ENCODE measurements around the gene ASIC1. TPM values are rescaled to one million over a fixed set of nuclear protein-coding genes. Genes with fewer than 3 reads are reported as not detected.
A peak's percentile ranks its signal among the peaks of the same experiment; 100 is the strongest.

The ASIC1 gene
- polyA plus RNA-seq, 1 experiment, result 7.0 TPM

DNA sequence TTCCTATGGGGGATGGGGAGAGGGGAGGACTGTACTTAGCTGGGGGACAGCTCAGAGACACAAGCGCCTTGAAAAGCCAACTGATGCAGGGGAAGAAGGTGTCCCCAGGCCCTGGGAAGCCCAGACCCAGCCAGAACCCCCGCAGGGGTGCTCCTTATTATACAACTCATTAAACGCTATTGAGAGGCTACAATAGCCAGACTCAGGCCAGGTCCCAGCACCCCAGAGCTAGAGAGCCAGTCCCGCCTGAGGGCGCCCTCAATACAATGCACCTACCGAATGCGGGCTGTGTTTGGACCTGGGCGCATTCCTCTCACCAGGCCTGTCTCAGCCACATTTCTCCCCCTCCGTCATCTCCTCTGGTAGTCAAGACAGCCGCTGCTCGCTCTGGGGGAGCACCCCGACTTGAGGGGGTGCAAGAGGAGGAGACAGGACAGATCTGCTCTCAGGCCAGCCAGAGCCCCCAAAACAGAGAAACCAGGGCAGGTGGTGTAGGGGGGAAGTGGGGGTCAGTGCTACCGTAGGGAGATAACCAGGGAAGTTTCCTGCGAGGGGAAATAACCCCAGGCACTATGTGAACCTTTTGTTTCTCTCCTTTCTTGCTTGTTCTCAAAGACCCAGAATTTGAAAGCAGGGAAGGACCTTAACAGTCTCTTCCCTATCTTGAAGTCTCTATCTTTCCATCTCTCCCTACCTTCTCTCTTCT lies 6.1 kb upstream of the ASIC1 start:
- Histone ChIP-seq H3K4me3 (ENCODE audit: low read depth, low read length) (no peak overlapping the region), H3K36me3 (ENCODE audit: control insufficient read depth, insufficient read depth, low read length) (no peaks in the 10 kb centered on the region), H3K27me3 (ENCODE audit: control insufficient read depth, insufficient read depth, low read length) (peaks cover 31% of the 10 kb centered on the region)
- no peak for DNase-seq (ENCODE audit: low read depth)
- CTCF ChIA-PET, result interaction anchor here (0.9 to 10.7 kb wide), 4 partner anchors 13 to 81 kb away, joined by 3 to 301 read pairs (median 28); partner anchors contain the start of gene AQP6
- POLR2A ChIA-PET, result interaction anchor here (0.7 kb wide), 1 partner anchor 83 kb away, joined by 4 read pairs; no protein-coding TSS in a partner anchor
- TF ChIP-seq, protein P1, sequence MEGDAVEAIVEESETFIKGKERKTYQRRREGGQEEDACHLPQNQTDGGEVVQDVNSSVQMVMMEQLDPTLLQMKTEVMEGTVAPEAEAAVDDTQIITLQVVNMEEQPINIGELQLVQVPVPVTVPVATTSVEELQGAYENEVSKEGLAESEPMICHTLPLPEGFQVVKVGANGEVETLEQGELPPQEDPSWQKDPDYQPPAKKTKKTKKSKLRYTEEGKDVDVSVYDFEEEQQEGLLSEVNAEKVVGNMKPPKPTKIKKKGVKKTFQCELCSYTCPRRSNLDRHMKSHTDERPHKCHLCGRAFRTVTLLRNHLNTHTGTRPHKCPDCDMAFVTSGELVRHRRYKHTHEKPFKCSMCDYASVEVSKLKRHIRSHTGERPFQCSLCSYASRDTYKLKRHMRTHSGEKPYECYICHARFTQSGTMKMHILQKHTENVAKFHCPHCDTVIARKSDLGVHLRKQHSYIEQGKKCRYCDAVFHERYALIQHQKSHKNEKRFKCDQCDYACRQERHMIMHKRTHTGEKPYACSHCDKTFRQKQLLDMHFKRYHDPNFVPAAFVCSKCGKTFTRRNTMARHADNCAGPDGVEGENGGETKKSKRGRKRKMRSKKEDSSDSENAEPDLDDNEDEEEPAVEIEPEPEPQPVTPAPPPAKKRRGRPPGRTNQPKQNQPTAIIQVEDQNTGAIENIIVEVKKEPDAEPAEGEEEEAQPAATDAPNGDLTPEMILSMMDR (IDR thresholded peaks at IDR 0.05; ENCODE audit: insufficient read depth, low read depth, low read length), result no peak

DNA sequence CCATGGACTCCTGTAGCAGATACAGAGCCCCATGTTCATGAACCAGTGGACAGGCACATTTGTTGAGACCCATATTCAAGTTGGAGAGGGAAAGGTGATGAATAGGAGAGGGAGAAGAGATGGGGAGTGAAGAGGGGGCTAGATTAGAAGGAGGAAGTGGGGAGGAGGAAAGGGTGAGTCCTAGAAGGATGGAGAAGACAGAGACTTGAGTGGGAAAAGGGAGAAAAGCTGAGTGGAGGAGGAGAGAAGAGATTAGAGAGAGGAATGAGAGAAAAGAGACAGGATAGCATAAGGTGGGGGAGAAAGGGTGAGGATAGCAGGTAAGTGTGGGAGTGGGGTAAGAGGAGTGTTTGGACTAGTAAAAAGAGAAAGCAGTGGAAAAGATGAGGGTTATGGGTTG lies 4.9 kb upstream of the ASIC1 start:
- CTCF ChIA-PET, result interaction anchor here (1.0 to 10.7 kb wide), 3 partner anchors 14 to 82 kb away, joined by 3 to 301 read pairs (median 90); partner anchors contain the start of gene AQP6
- no peaks in the 10 kb centered on the region for H3K36me3 ChIP-seq (ENCODE audit: control insufficient read depth, insufficient read depth, low read length)
- H3K27me3 ChIP-seq (ENCODE audit: control insufficient read depth, insufficient read depth, low read length), result peaks cover 36% of the 10 kb centered on the region

DNA sequence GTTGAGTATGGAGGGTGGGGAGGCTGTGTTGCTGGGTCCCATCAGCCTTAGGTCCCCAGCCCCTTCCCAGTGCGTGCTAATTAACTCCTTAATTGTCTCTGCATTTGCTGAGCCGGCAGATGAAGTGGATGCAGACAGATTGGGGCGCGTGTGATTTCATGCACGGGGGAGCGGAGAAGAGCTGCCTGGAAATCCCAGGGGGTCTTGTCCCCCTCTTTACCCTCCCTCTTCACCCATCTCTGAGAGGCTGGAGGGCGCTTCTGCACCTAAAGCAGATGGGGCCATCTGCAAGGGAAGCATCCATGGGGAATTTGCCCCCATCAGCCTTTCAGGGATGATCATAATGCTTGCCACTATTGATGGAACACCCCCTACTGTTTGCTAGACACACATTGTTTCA lies 4.4 kb upstream of the ASIC1 start:
- H3K4me3 ChIP-seq (ENCODE audit: low read depth, low read length), result no peak overlapping the region
- TF ChIP-seq, protein P1 (IDR thresholded peaks at IDR 0.05; ENCODE audit: insufficient read depth, low read depth, low read length), result no peak
- no peaks in the 10 kb centered on the region for H3K36me3 ChIP-seq (ENCODE audit: control insufficient read depth, insufficient read depth, low read length)
- H3K27me3 ChIP-seq (ENCODE audit: control insufficient read depth, insufficient read depth, low read length), result peaks cover 33% of the 10 kb centered on the region
- CTCF ChIA-PET, result interaction anchor here (1.0 to 10.7 kb wide), 3 partner anchors 14 to 83 kb away, joined by 3 to 301 read pairs (median 90); partner anchors contain the start of gene AQP6
- POLR2A ChIA-PET, result no interaction called here
- no peak for DNase-seq (ENCODE audit: low read depth)

More for the DNA sequence above, 4.9 kb upstream of the ASIC1 start:
- DNase-seq (ENCODE audit: low read depth), result no peak
- POLR2A ChIA-PET, result no interaction called here
- TF ChIP-seq, protein P1 (IDR thresholded peaks at IDR 0.05; ENCODE audit: insufficient read depth, low read depth, low read length), result no peak
- H3K4me3 ChIP-seq (ENCODE audit: low read depth, low read length), result no peak overlapping the region

DNA sequence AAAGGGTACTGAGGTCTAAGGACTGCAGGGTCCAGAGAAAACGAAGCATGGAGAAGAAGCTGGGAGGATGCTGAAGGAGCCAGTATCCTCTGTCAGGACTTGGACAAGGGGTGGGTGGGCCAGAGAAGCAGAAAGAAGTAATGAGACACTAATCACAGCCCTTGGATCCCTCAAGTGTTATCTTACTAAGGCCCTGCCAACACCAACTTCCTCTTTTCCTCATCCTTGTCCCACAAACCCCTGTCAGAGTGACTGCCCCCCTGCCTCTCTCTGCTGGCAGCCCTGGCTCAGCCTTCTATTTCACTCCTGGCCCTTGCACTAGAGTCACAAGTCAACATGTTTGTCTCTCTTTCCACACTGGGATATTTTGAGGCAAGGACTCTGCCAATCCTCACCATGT lies 3.8 kb upstream of the ASIC1 start:
- Histone ChIP-seq H3K36me3 (ENCODE audit: control insufficient read depth, insufficient read depth, low read length) (no peaks in the 10 kb centered on the region), H3K27me3 (ENCODE audit: control insufficient read depth, insufficient read depth, low read length) (peaks cover 33% of the 10 kb centered on the region), H3K4me3 (ENCODE audit: low read depth, low read length) (no peak overlapping the region)
- TF ChIP-seq, protein P1 (IDR thresholded peaks at IDR 0.05; ENCODE audit: insufficient read depth, low read depth, low read length), result no peak
- POLR2A ChIA-PET, result no interaction called here
- CTCF ChIA-PET, result interaction anchor here (1.0 to 10.7 kb wide), 5 partner anchors 15 to 83 kb away, joined by 3 to 301 read pairs (median 21); partner anchors contain the start of gene AQP6
- DNase-seq (ENCODE audit: low read depth), result no peak

GRCh38 chr12:50055831-50056638 lies 1.4 kb upstream of the ASIC1 start:
- TF ChIP-seq, protein P1 (IDR thresholded peaks at IDR 0.05; ENCODE audit: insufficient read depth, low read depth, low read length), result peak; percentile 98
- Histone ChIP-seq H3K36me3 (ENCODE audit: control insufficient read depth, insufficient read depth, low read length) (no peaks in the 10 kb centered on the region), H3K27me3 (ENCODE audit: control insufficient read depth, insufficient read depth, low read length) (peaks cover 21% of the 10 kb centered on the region), H3K4me3 (ENCODE audit: low read depth, low read length) (no peak overlapping the region)
- CTCF ChIA-PET, result interaction anchor here (0.5 to 10.7 kb wide), 38 partner anchors 9 to 565 kb away, joined by 3 to 301 read pairs (median 5); partner anchors contain the start of genes AQP5, AQP6 and RACGAP1
- POLR2A ChIA-PET, result no interaction called here
- no peak for DNase-seq (ENCODE audit: low read depth)
